ENCODE data around the gene ACOX3.

GRCh38 chr4:8471211-8471875 lies 30.8 kb upstream of the ACOX3 start:
- no peak for TF ChIP-seq ZNF302 (CRISPR knock-in tag; IDR thresholded peaks at IDR 0.05)
- no peak for TF ChIP-seq POLR2A (IDR thresholded peaks at IDR 0.05; ENCODE audit: low read length)
- TF ChIP-seq CEBPB (IDR thresholded peaks at IDR 0.05): no peak
- TF ChIP-seq RAD21 (conservative IDR thresholded peaks at IDR 0.05 in 1 of 2, IDR thresholded peaks at IDR 0.05 in 1 of 2): no peak
- TF ChIP-seq ESRRA (IDR thresholded peaks at IDR 0.05; ENCODE audit: borderline replicate concordance, low read length): no peak
- TF ChIP-seq PHF8 (IDR thresholded peaks at IDR 0.05; ENCODE audit: borderline replicate concordance, low read depth): no peak
- no peak for TF ChIP-seq NFE2L2 (conservative IDR thresholded peaks at IDR 0.05; ENCODE audit: low read length)
